ENCODE results near the gene MARS1.

MARS1 gene

DNA sequence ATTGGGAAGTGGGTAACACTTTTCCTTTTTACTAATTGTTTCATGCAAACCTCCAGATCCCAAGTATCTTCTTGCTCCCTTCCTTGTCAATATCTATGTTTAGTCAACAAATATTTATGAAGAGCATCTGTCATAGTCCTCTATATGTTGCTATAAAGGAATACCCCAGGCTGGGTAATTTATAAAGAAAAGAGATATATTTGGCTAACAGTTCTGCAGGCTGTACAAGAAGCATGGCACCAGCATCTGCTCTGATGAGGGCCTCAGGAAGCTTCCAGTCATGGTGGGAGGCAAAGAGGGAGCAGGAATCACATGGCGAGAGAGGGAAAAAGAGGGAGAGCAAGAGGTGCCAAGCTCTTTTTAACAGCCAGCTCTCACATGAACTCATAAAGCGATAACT, 66.6 kb downstream of the MARS1 start:
- Histone ChIP-seq H3K4me3 (replicated peaks; ENCODE audit: insufficient read depth, low read length) (no peak overlapping the region), H3K27me3 (ENCODE audit: insufficient read depth, poor library complexity, severe bottlenecking) (peaks cover 14% of the 10 kb centered on the region), H3K27ac (replicated peaks) (no peak overlapping the region)
- no peak for DNase-seq (ENCODE audit: low read depth in 1 of 2, low spot score in 1 of 2)
- TF ChIP-seq GABPA (IDR thresholded peaks at IDR 0.05; ENCODE audit: low read depth) (no peak), POLR2AphosphoS5 (IDR thresholded peaks at IDR 0.05; ENCODE audit: low read depth) (no peak), SPI1 (IDR thresholded peaks at IDR 0.05; ENCODE audit: borderline replicate concordance, low read depth) (no peak), CTCF (IDR thresholded peaks at IDR 0.05; ENCODE audit: insufficient read depth, low read length) (no peak)
- TF ChIP-seq, protein P1, sequence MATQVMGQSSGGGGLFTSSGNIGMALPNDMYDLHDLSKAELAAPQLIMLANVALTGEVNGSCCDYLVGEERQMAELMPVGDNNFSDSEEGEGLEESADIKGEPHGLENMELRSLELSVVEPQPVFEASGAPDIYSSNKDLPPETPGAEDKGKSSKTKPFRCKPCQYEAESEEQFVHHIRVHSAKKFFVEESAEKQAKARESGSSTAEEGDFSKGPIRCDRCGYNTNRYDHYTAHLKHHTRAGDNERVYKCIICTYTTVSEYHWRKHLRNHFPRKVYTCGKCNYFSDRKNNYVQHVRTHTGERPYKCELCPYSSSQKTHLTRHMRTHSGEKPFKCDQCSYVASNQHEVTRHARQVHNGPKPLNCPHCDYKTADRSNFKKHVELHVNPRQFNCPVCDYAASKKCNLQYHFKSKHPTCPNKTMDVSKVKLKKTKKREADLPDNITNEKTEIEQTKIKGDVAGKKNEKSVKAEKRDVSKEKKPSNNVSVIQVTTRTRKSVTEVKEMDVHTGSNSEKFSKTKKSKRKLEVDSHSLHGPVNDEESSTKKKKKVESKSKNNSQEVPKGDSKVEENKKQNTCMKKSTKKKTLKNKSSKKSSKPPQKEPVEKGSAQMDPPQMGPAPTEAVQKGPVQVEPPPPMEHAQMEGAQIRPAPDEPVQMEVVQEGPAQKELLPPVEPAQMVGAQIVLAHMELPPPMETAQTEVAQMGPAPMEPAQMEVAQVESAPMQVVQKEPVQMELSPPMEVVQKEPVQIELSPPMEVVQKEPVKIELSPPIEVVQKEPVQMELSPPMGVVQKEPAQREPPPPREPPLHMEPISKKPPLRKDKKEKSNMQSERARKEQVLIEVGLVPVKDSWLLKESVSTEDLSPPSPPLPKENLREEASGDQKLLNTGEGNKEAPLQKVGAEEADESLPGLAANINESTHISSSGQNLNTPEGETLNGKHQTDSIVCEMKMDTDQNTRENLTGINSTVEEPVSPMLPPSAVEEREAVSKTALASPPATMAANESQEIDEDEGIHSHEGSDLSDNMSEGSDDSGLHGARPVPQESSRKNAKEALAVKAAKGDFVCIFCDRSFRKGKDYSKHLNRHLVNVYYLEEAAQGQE (IDR thresholded peaks at IDR 0.05; ENCODE audit: insufficient replicate concordance, low read depth): no peak

GRCh38 chr12:57554897-57555296, 67.0 kb downstream of the MARS1 start:
- Histone ChIP-seq H3K4me3 (replicated peaks; ENCODE audit: insufficient read depth, low read length) (no peak overlapping the region), H3K27ac (replicated peaks) (no peak overlapping the region), H3K27me3 (ENCODE audit: insufficient read depth, poor library complexity, severe bottlenecking) (peaks cover 14% of the 10 kb centered on the region)
- no peak for TF ChIP-seq POLR2AphosphoS5 (IDR thresholded peaks at IDR 0.05; ENCODE audit: low read depth)
- TF ChIP-seq GABPA (IDR thresholded peaks at IDR 0.05; ENCODE audit: low read depth): no peak
- no peak for TF ChIP-seq CTCF (IDR thresholded peaks at IDR 0.05; ENCODE audit: insufficient read depth, low read length)
- TF ChIP-seq SPI1 (IDR thresholded peaks at IDR 0.05; ENCODE audit: borderline replicate concordance, low read depth): no peak
- TF ChIP-seq, protein P1 (IDR thresholded peaks at IDR 0.05; ENCODE audit: insufficient replicate concordance, low read depth): no peak
- no peak for DNase-seq (ENCODE audit: low read depth in 1 of 2, low spot score in 1 of 2)

DNA sequence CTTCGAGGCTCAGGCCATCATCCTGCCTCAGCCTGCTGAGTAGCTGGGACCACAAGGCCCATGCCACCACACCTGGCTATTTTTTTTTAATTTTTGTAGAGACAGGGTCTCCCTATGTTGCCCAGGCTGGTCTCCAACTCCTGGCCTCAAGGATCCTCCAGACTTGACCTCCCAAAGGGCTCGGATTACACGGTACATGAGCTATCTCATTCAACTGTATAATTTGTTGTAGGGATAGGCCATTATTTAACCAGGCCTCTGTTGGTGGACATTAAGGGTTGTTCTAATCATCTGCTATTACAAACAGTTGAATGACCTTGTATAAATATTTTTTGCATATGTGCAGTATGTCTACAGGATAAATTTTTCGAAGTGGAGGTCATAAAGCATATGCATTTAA, 71.0 kb downstream of the MARS1 start:
- peaks cover 17% of the 10 kb centered on the region for H3K27me3 ChIP-seq (ENCODE audit: insufficient read depth, poor library complexity, severe bottlenecking)
- H3K27ac ChIP-seq (replicated peaks): no peak overlapping the region
- no peak overlapping the region for H3K4me3 ChIP-seq (replicated peaks; ENCODE audit: insufficient read depth, low read length)
- TF ChIP-seq GABPA (IDR thresholded peaks at IDR 0.05; ENCODE audit: low read depth) (no peak), CTCF (IDR thresholded peaks at IDR 0.05; ENCODE audit: insufficient read depth, low read length) (no peak), SPI1 (IDR thresholded peaks at IDR 0.05; ENCODE audit: borderline replicate concordance, low read depth) (no peak), POLR2AphosphoS5 (IDR thresholded peaks at IDR 0.05; ENCODE audit: low read depth) (no peak)
- TF ChIP-seq, protein P1 (IDR thresholded peaks at IDR 0.05; ENCODE audit: insufficient replicate concordance, low read depth): no peak
- no peak for DNase-seq (ENCODE audit: low read depth in 1 of 2, low spot score in 1 of 2)

Measured in HL-60 (cell line).